NOMO-1 treated with DMSO at 0.1 percent for 48 hours (cell line): Measurements from ENCODE around the gene FAM171A2.

Source experiments
- DNase-seq: peaks from one replicate; lab custom pipeline; 2025; ENCODE audit not compliant: unreplicated experiment; lab: John Stamatoyannopoulos, UW

Gene FAM171A2

GRCh38 chr17:44307387-44308186, 56.1 kb downstream of the FAM171A2 start:
- no peak for DNase-seq

- no peak for DNase-seq
Observed at GRCh38 chr17:44304651-44305050, 59.0 kb downstream of the FAM171A2 start.
